CD1c-positive myeloid dendritic cell (primary cell): ENCODE data around the gene POU2F2.

Experiments used
- DNase-seq: peaks from one replicate; pipeline ENCODE4 v3.0.0-alpha.2; 2016; ENCODE audit errors: extremely low spot score

The POU2F2 gene

GRCh38 chr19:42080764-42081375, 51.4 kb downstream of the POU2F2 start:
- no peak for DNase-seq

- DNase-seq, result no peak
These were observed 52.1 kb downstream of the POU2F2 start for GRCh38 chr19:42079886-42080763.

GRCh38 chr19:42079276-42079669, 53.0 kb downstream of the POU2F2 start:
- no peak for DNase-seq

GRCh38 chr19:42078538-42079275, 53.5 kb downstream of the POU2F2 start:
- DNase-seq, result no peak

GRCh38 chr19:42078058-42078457, 54.2 kb downstream of the POU2F2 start:
- no peak for DNase-seq

- DNase-seq, result no peak
These were observed 55.8 kb downstream of the POU2F2 start for GRCh38 chr19:42076380-42076944.

- peak; percentile 99 for DNase-seq
These were observed 56.4 kb downstream of the POU2F2 start, which contains the start of gene ZNF574 for GRCh38 chr19:42075616-42076379. Gene ZNF574, plus strand, starts transcription at chr19:42076166. Its CDS starts 2,441 bp downstream, at chr19:42078607.

- DNase-seq, result peak; percentile 47
These were observed 57.0 kb downstream of the POU2F2 start for GRCh38 chr19:42075364-42075615.

- DNase-seq, result no peak
These were observed 57.5 kb downstream of the POU2F2 start for GRCh38 chr19:42074513-42075363.

GRCh38 chr19:42071247-42071646, 61.0 kb downstream of the POU2F2 start:
- DNase-seq, result no peak

GRCh38 chr19:42069619-42070351, 62.5 kb downstream of the POU2F2 start, which contains the start of gene GRIK5:
Gene GRIK5, minus strand, starts transcription at chr19:42070206. Its CDS starts 4,436 bp downstream, at chr19:42065770.
- no peak for DNase-seq

GRCh38 chr19:42068756-42069571, 63.3 kb downstream of the POU2F2 start:
- no peak for DNase-seq

GRCh38 chr19:42068361-42068755, 63.9 kb downstream of the POU2F2 start:
- DNase-seq, result no peak

- no peak for DNase-seq
These were observed 64.8 kb downstream of the POU2F2 start for GRCh38 chr19:42067315-42067888.

GRCh38 chr19:42066075-42066754, 66.0 kb downstream of the POU2F2 start:
- DNase-seq, result no peak

GRCh38 chr19:42065511-42065910, 66.7 kb downstream of the POU2F2 start:
- DNase-seq, result no peak

- no peak for DNase-seq
These were observed 67.2 kb downstream of the POU2F2 start for GRCh38 chr19:42065051-42065450.

GRCh38 chr19:42064432-42064831, 67.8 kb downstream of the POU2F2 start:
- no peak for DNase-seq
